Measurements from ENCODE around the gene TNRC6B. TPM values are rescaled to one million over a fixed set of nuclear protein-coding genes. Genes with fewer than 3 reads are reported as not detected.

TNRC6B gene
- total RNA-seq, 4 donors from 2014 or later = 41.8 to 109 (median 48.2) TPM

GRCh38 chr22:40290516-40290915 lies 112.8 kb downstream of the TNRC6B start:
- no peak overlapping the region for H3K4me3 ChIP-seq (ENCODE audit: low read depth, poor library complexity, severe bottlenecking)
- no peak for DNase-seq (ENCODE audit: low spot score in 2 of 2)
- intact Hi-C loops (cut with DNase I; ENCODE audit: low total_unique reads) = no loop called here
- 93 to 95% methylated on average over 7 of the region's 7 CpGs for WGBS, 2 donors
- TF ChIP-seq POLR2A (IDR thresholded peaks at IDR 0.05) = no peak
- TF ChIP-seq CTCF (IDR thresholded peaks at IDR 0.05) = no peak

- no peak overlapping the region for H3K4me3 ChIP-seq (ENCODE audit: low read depth, poor library complexity, severe bottlenecking)
- intact Hi-C loops (cut with DNase I; ENCODE audit: low total_unique reads) = no loop called here
- no peak for DNase-seq (ENCODE audit: low spot score in 2 of 2)
- TF ChIP-seq CTCF (IDR thresholded peaks at IDR 0.05) = no peak
- no peak for TF ChIP-seq POLR2A (IDR thresholded peaks at IDR 0.05)
- 95% methylated on average over 3 of the region's 3 CpGs for WGBS, 2 donors
Observed at GRCh38 chr22:40294696-40295095, 117.0 kb downstream of the TNRC6B start.

- intact Hi-C loops (cut with DNase I; ENCODE audit: low total_unique reads) = loop anchor here (5.0 kb wide), 1 partner anchor 1452 kb away; no protein-coding TSS in a partner anchor
- no peak for DNase-seq (ENCODE audit: low spot score in 2 of 2)
- TF ChIP-seq POLR2A (IDR thresholded peaks at IDR 0.05) = no peak
- TF ChIP-seq CTCF (IDR thresholded peaks at IDR 0.05) = no peak
- no peak overlapping the region for H3K4me3 ChIP-seq (ENCODE audit: low read depth, poor library complexity, severe bottlenecking)
Observed at GRCh38 chr22:40300316-40300715, 122.6 kb downstream of the TNRC6B start.

- no peak for DNase-seq (ENCODE audit: low spot score in 2 of 2)
- TF ChIP-seq POLR2A (IDR thresholded peaks at IDR 0.05) (no peak), CTCF (IDR thresholded peaks at IDR 0.05) (no peak)
- H3K4me3 ChIP-seq (ENCODE audit: low read depth, poor library complexity, severe bottlenecking) = no peak overlapping the region
- 93 to 94% methylated on average over 10 to 11 of the region's 11 CpGs for WGBS, 2 donors
- intact Hi-C loops (cut with DNase I; ENCODE audit: low total_unique reads) = loop anchor here (5.0 kb wide), 1 partner anchor 1451 kb away; no protein-coding TSS in a partner anchor
Observed at GRCh38 chr22:40300884-40301672, 123.4 kb downstream of the TNRC6B start.

- no peak overlapping the region for H3K4me3 ChIP-seq (ENCODE audit: low read depth, poor library complexity, severe bottlenecking)
- WGBS, 2 donors = 93 to 95% methylated on average over 11 of the region's 11 CpGs
- TF ChIP-seq CTCF (IDR thresholded peaks at IDR 0.05) = no peak
- TF ChIP-seq POLR2A (IDR thresholded peaks at IDR 0.05) = no peak
- DNase-seq (ENCODE audit: low spot score in 2 of 2) = no peak
- intact Hi-C loops (cut with DNase I; ENCODE audit: low total_unique reads) = loop anchor here (5.0 kb wide), 1 partner anchor 1450 kb away; no protein-coding TSS in a partner anchor
Observed at GRCh38 chr22:40302149-40302548, 124.4 kb downstream of the TNRC6B start.

Measured in lower leg skin (tissue), 4 donors.